ENCODE results near the gene MS4A10.

The MS4A10 gene

DNA sequence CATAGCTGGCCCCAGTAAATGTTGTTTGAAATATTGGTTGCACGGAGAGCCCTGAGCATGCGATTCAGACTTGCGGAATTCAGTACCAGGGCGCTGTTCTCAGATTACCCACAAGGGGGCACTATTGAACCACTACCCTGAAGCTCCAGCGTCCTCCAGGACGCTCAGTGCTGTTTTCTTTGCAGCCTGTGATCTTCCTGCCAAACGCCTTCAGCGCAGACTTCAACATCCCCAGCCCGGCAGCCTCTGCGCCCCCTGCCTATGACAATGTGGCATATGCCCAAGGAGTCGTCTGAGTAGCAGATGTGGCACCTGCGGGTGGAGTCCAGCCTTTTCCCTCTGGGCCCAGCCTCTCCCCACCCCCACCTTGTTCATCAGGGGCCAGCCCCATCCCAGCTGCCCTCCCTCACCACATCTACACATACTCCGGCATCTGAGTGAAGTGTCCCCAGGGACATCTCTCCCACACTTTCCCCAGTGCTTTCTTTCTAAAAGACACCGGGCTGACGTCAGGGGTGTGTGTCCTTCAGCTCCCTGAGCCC is 9.6 kb upstream of the MS4A10 start:
- DNase-seq, result peak; percentile 76

DNA sequence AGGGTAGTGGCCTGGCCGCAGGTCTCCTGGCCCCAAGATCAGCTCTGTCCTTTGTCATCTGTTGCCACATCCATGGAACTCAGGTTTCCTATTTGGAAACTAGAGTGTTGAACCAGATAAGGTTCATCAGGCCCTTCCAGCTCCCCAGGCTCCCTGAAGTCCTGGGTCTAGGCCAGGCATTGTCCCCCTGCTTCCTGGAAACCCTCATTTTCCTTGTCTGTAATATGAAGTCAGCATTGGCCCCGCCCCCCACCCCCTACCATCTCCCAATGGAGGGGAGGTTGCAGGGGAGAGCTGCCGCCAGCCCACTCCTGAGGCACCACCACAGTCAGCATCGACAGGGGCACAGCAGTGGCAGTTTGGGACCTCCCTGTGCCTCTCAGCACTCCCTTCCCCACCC is 9.0 kb upstream of the MS4A10 start:
- no peak for DNase-seq
- Histone ChIP-seq H3K4me1 (no peaks in the 10 kb centered on the region), H3K36me3 (no peaks in the 10 kb centered on the region), H3K4me3 (ENCODE audit: low read depth, low read length) (no peak overlapping the region), H3K9me3 (no peaks in the 10 kb centered on the region), H3K27me3 (no peaks in the 10 kb centered on the region)
- TF ChIP-seq, protein P1, sequence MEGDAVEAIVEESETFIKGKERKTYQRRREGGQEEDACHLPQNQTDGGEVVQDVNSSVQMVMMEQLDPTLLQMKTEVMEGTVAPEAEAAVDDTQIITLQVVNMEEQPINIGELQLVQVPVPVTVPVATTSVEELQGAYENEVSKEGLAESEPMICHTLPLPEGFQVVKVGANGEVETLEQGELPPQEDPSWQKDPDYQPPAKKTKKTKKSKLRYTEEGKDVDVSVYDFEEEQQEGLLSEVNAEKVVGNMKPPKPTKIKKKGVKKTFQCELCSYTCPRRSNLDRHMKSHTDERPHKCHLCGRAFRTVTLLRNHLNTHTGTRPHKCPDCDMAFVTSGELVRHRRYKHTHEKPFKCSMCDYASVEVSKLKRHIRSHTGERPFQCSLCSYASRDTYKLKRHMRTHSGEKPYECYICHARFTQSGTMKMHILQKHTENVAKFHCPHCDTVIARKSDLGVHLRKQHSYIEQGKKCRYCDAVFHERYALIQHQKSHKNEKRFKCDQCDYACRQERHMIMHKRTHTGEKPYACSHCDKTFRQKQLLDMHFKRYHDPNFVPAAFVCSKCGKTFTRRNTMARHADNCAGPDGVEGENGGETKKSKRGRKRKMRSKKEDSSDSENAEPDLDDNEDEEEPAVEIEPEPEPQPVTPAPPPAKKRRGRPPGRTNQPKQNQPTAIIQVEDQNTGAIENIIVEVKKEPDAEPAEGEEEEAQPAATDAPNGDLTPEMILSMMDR (IDR thresholded peaks at IDR 0.05; ENCODE audit: low read depth, low read length), result no peak

More for the DNA sequence above, 9.6 kb upstream of the MS4A10 start:
- Histone ChIP-seq H3K36me3 (no peaks in the 10 kb centered on the region), H3K9me3 (no peaks in the 10 kb centered on the region), H3K4me1 (no peaks in the 10 kb centered on the region), H3K27me3 (no peaks in the 10 kb centered on the region), H3K4me3 (ENCODE audit: low read depth, low read length) (no peak overlapping the region)
- TF ChIP-seq, protein P1 (IDR thresholded peaks at IDR 0.05; ENCODE audit: low read depth, low read length), result peak; percentile 79

DNA sequence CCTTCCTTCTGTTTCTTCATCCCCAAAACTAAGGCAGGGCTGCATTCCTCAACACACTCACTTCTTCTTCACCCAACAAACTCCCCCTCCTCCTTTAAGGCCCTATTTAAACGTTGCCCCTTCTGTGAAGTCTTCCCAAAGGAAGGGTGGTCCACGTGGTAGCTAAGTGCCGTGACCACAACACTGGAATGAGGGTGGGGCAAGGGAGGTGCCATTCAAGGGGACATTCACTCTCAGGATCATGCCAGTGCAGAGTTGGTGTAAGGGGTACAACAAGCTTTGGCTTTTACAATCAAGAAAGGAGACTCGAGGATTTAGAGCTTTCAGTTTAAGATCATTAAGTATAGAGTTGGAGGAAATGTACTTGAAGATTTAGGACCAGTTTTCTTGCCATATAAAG is 8.0 kb upstream of the MS4A10 start:
- Histone ChIP-seq H3K9me3 (no peaks in the 10 kb centered on the region), H3K4me3 (ENCODE audit: low read depth, low read length) (no peak overlapping the region), H3K4me1 (no peaks in the 10 kb centered on the region), H3K27me3 (no peaks in the 10 kb centered on the region), H3K36me3 (no peaks in the 10 kb centered on the region)
- TF ChIP-seq, protein P1 (IDR thresholded peaks at IDR 0.05; ENCODE audit: low read depth, low read length), result no peak
- DNase-seq, result no peak

DNA sequence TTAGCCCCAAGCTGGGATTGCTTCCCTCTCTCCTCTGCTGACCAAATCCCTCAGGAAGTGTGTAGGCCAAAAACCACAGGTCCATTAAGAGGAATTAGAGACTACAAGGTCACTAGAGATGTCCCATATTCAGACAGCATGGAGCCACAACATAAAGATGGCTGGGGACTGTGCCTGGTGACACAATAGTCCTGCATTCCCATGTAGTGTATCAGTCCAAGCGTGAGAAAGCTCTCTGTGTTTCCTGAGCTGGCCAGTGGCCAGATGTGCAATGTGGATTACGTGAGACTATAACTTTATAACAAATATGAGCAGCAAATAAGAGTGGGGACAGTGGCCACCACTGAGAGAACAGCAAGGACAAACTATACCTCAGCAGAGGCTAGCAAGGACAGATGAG is 7.6 kb upstream of the MS4A10 start:
- Histone ChIP-seq H3K4me1 (no peaks in the 10 kb centered on the region), H3K36me3 (no peaks in the 10 kb centered on the region), H3K9me3 (no peaks in the 10 kb centered on the region), H3K27me3 (no peaks in the 10 kb centered on the region), H3K4me3 (ENCODE audit: low read depth, low read length) (no peak overlapping the region)
- DNase-seq, result no peak
- TF ChIP-seq, protein P1 (IDR thresholded peaks at IDR 0.05; ENCODE audit: low read depth, low read length), result no peak

DNA sequence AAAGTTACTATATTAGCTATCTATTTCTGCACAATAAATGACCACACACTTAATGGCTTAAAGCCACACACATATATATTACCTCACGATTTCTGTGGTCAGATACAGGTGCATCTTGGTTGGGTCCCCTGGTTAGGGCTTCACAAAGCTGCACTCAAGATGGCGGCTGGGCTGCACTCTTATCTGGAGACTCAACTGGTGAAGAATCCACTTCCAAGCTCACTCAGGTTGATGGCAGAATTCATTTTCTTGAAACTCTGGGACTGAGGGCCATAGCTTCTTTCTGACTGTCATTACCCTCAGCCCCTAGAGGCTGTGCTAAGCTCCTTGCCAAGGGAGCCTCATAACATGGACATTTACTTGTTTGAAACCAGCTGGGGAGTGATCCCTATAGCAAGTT is 5.1 kb upstream of the MS4A10 start:
- no peak for DNase-seq
- no peak overlapping the region for H3K4me3 ChIP-seq (ENCODE audit: low read depth, low read length)
- no peaks in the 10 kb centered on the region for H3K9me3 ChIP-seq
- TF ChIP-seq, protein P1 (IDR thresholded peaks at IDR 0.05; ENCODE audit: low read depth, low read length), result no peak
- H3K36me3 ChIP-seq, result no peaks in the 10 kb centered on the region
- H3K27me3 ChIP-seq, result no peaks in the 10 kb centered on the region
- no peaks in the 10 kb centered on the region for H3K4me1 ChIP-seq

DNA sequence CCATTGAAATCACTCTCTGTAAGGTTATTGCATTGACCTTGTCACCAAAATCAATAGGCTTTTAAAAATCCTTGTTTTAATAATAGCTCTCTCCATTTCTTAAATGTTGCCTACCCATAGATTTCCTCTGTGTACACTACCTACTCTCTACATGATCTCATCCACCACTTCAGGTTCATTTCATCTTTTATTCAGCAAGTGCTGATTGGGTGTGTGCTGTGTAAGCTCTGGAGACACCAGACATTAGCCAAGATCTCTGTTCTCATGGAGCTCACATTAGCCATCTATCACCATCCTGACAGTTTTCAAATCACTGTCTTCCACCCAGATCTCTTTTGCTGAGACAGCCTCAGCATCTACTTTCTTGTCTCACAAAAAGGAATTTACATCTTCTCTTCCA is 4.4 kb upstream of the MS4A10 start:
- no peak overlapping the region for H3K4me3 ChIP-seq (ENCODE audit: low read depth, low read length)
- TF ChIP-seq, protein P1 (IDR thresholded peaks at IDR 0.05; ENCODE audit: low read depth, low read length), result no peak
- no peaks in the 10 kb centered on the region for H3K27me3 ChIP-seq
- H3K9me3 ChIP-seq, result no peaks in the 10 kb centered on the region
- no peak for DNase-seq
- no peaks in the 10 kb centered on the region for H3K4me1 ChIP-seq
- H3K36me3 ChIP-seq, result no peaks in the 10 kb centered on the region

Data from BE2C (cell line).